Stimulated activated CD4-positive, alpha-beta T cell treated with anti-CD3 and anti-CD28 coated beads, Interleukin-2, amount 100 ng/mL, for 4 hours (primary cell): Measurements from ENCODE around the gene NUMBL.

Source experiments
- DNase-seq: peaks from one replicate; pipeline ENCODE4 v3.0.0-alpha.2; 2020; ENCODE audit warnings: low read depth

Gene NUMBL

DNA sequence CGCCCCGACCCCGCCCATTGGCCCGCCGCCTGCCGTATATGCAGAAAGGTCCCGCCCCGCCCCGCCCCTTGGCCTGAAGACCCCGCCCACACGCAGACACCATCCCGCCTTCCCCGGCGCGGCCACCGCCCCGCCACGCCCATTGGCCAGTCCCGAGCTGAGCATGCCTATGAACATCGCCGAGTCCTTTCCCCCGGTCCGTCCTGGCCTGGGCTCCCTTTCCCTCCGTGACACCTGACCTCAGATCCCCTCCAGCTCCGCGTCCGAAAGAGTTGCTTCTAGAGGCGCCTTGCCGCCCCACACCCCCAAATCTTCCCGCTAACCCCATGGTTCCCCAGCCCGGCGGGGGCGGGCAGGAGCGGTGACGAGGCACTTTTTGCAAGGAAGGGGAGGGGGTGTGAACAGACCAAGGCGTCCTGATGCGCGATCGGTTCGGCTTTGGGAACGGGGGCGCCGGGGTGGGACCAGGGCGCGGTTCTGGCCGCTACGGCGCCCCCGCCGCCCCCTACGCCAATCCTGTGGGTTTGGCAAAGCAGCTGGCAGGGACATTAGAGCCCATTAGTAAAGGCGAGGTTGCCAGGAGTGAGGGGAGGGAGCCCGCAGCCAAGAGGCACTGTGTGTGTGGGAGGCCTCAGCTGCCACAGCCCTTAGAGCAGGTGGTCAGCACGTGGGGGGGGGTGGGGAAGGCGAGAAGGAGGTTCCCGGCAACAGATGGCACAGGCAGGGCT, 406 bp upstream of the NUMBL start:
- peak; percentile 79 for DNase-seq

DNA sequence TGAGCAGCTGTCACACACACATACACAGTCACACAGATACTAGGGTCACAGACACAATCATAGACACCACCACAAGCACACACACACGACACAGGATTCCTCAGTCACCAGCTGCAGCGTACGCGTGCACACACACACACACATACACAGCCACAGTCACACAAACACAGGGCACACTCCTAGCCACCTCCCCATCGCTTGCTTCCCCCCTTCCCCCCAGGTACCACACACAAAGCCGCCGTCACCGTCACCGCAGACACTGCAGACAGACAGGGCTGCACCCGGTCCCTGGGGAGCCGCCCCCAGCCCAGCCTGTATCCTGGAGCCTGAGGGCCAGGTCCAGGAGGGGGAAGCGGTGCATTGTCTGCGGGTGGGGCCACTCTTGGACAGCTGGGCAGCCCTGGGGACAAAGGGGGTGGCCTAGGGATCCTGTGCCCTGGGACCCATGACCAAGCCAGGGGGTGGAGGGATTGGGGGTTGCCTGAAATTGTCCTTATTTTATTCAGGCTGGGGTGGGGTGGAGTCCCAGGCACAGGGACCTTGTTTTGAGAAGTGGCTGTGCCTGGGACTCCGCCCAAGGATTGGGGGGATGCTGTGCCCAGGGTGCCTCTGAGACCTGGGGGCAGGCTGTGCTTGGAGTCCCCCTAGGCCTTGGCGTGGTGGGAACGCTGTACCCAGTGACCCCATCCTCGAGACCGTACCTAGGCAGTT, 957 bp downstream of the NUMBL start:
- no peak for DNase-seq

DNA sequence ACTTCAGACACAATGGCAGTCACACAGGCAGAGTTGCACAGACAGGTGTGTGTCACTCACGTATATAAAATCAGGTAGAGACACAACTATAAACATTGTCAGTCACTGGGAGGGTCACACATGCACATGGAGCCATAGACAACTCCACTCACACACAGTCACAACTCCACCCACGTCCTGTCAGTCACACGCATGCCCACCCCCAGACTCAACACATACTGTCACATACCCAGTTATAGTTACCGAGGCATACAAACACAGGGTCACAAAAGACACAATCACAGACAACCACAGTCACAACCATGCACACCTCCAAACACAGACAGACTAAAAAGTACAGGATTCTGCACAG, 1.5 kb downstream of the NUMBL start:
- no peak for DNase-seq

DNA sequence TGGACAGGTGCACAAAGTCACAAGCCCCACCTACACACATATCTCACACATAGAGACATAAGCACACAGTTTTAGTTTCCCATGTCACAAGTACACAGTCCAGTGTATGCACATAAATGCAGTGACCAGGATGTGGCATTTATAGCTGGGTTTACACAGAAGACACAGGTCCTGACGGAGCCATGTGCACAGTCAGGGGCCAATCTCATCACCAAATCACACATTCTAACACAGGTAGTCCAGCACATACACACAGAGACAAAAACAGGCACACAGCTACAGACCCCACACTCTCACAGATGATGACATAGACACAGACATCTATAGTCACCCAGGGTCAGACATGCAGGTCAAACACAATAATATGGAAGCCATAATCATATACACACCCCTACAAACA, 2.1 kb downstream of the NUMBL start:
- no peak for DNase-seq

DNA sequence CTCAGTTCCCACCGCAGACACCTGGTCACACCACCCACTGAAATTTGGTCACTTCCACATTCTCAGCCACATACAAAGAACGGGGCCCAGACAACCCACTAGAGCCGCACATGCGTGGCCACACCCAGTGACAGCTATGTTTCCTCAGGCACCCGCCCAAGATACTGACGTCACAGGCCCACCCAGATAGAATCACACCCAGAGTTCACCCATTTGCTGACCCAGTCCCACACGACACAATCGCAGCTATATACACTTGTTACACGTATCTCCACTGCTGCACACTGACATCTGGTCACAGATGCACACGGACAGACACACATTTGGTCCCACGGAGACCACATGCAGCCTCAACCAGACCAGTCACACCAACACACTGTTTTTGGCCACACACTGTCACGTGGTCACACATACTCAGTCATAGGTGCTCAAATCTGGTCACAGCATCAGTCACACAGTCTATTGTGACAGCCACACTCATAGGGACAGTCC, 2.9 kb downstream of the NUMBL start:
- DNase-seq, result no peak

DNA sequence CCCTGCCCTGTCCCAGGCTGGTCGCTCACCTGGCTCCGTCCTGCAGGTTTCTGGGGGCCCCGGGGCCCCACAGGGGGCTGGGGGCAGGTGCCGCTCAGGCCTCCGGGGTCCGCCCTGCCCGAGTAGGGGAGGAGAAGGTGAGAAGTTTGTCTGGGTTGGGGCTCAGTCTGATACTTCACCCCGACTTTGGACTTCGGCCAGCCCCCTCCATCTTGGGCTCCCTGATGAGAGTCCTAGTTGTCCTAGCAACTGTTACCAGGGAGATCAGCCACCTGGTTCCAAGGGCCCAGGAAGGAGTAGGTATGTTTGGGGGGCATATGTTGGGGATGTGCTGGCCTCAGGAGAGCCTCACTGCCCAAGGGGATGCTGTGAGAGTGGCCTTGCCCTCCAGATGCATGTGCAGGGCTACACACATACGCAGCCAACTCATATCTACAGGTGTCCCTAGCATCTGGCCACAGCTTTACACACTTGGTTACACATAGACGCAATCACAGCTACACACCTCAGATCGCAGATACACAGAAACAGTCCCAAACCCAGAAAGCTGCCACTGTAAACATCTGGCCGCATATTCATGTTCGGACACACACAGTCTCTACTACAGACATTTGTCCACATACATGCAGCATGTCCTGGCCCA, 3.4 kb downstream of the NUMBL start:
- no peak for DNase-seq

DNA sequence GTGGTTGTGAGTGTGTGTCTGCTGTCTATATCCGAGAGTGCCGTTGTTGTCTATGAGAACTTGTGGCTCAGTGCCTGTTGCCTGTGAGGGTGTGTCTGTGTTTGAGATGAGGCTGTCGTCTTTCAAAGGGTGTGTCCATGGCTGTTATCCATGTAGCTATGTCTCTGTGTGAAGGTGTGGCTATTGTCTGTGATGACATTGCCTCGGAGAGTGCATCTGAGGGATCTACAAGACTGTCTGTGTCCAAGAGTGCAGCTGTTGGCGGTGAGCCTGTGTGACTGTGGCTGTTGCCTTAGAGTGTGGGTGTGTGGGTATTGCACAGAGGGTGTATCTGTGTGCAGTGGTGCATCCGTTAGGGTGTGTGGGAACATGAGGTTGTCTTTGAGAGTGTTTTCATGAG, 4.9 kb downstream of the NUMBL start:
- DNase-seq, result no peak

DNA sequence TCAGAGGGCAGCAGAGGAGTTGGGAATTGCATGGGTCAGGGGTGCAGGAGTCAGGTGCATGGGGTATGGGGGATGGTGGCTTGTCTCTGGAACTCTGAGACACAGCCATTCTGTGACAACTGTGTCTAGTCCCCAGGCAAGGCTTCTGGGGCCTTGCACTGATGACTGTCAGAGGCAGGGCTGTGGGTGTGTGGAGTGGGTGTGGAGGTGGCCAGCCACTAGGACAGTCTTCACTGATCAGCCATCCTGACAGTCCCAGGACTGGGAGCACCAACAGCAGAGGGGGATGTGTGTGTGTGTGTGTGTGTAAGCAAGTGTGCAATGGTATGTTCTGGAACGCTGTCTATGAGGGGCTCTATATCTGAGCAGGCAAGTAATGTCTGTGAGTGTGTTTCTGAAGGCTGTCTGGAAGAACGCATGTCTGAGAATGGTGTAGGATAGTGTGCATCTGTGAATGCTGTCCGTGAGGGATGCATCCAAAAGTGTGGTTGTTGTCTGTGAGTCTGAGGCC, 5.4 kb downstream of the NUMBL start:
- DNase-seq, result no peak

DNA sequence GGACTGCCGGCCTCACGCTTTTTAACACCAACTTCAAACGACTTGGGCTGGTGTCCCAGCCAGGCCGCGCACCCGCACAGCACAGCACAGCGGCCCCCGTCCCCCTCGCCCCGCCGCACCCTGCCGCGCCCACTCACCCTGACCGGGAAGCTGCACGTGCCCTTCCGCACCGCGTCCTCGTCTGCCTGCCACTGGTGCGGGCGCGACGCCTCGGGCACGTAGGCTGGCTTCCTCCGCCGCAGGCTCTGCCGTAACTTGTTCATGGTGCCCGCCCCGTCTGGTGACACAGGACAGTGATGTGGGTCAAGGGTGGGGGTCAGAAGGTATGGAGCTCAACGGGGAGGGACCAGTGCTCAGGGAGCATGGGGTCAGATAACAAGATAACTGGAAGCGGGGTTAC, 6.2 kb downstream of the NUMBL start:
- DNase-seq, result no peak

DNA sequence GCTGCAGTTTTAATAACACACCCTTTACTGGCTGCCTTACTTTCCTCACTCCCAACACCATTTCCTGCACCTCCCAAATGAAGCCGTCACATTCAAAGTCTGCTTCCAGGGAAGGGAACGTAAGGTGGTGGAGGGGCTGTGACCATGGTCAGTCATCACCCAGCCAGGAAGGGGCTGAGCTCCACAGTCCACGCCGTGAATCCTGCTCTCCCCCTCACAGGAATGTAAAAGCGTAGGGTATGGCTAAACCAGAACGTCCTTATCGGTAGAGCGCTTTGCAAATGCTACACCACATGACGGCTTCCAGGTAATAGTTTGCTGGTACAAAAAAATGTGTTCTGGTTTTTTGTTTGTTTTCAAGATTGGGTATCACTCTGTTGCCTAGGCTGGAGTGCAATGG, 7.0 kb downstream of the NUMBL start:
- no peak for DNase-seq

DNA sequence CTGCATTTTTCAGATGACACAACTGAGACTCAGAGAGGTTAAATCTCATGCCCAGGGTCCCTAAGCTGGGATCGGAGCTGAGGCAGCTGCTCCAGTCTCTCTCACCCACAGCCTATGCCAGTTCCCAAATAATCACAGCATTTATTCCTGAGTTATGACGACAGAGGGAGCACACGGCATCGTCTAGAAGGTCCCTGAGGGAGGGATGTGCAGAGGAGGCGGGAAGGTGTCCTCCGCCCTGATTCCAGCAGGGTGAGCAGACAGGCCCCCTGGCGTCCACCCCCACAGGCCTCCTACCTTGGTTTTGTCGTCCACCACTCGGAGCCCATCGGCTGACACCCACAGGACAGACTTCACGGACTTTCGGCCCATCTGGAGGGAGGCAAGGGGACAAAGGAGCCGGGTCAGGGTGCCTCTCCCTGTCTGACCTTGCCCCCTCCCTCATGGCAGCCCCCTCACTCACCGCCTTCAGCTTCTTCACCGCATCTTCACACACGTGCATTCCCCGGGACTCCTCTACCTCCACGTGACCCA, 8.0 kb downstream of the NUMBL start:
- no peak for DNase-seq

DNA sequence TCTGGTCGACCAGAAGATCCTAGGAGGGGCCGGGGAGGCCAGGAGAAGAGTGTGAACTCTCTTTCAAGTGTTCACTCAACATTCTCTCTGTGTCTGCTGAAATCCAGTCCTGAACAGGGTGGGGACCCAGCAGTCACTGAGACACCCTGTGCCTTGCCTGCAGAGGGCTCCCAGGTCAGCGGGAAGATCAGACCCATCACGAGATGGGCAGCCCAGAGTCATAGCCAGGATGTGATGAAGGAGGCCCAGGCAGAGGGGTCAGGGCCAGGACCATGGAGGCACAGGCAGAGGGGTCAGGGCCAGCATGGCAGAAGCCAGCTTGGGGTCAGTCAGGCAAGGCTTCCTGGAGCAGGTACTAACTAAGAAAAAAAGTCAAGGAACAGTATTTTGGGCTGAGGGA, 9.4 kb downstream of the NUMBL start:
- DNase-seq, result no peak

DNA sequence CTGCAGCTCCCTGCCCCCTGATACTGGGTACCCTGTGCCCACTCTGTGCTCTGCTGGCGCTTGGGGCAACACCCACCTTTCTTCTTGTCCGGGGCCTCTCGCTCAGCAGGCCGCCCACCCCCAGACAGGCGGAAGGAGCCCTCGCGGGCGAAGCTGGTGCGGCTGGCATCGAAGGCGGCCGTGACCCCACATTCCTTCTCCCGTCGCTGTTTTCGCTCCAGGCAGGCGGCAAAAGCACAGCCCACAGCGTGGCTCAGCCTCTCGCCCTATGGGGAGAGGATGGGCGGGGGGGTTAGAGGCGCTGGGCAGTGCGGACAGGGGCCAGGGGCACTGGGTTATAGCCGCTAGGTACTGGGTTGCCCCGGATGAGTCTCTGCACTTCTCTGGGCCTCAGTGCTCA, 13.3 kb downstream of the NUMBL start:
- DNase-seq, result no peak

DNA sequence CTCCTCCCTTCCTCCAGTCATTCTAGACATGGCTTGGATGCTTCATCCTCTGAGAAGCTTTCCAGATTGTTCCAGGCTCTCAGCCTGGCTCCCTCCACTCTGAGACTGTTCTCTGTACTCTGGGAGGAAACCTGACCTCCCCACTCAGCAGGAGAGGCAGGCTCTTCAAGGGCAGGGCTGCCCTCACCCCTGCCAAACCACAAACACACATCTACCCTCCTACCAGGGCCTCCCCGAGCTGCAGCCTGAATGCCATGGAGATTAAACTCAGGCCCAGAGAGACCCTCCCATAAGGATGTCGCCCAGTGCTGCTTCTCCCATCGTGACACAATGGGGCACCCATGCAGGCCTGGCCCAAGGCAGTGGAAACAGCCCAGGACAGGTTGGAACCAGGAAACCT, 16.2 kb downstream of the NUMBL start:
- DNase-seq, result no peak

DNA sequence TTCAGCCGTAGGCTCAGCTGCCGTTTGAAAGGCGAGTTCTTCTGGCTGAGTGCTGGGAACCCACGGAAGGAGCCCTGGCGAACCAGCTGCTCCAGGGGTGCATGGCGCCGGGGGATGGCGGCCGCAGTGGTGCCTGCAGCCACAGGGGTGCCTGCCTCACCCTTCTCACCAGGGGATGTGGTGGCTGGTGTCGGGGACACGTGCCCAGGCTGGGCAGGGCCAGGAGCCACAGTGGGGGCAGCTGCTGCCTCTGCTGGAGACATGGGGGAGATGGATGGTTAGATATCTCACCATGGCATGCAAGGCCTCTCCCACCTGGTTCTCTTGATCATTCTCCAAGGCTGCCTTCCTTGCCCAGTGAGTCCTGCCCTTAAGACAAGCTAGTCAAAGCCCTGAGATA, 17.1 kb downstream of the NUMBL start:
- DNase-seq, result no peak

DNA sequence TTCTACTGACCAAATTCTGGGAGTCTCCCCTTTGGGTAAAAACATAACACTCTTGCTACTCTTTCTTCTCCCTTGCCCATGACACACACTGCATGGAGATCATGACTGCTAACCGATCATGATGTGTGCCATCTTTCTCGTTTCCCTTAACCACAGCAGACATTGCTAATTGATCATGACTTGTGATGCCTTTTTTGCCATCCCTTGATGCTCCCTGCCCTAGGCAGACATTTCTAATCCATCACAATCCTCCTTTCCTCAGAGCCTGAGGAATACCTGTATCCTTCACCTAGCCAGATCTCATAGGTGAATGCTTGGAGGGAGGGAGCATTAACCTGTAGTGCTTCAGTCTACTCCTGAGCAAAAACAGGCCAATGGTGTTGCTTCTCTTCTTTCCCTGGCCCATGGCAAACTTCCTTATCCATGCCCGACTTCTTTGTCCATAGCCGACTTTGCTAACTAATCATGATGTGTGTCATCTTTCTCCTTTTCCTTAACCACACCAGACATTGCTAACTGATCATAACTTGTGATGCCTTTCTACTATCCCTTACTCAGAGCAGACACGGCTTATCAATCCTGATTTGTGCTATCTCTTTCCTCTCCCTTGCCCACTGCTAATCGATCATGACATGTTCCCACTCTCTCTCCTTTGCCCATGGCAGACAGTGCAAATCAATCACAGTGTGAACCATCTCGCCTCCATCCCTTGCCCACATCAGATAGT, 17.7 kb downstream of the NUMBL start:
- no peak for DNase-seq

DNA sequence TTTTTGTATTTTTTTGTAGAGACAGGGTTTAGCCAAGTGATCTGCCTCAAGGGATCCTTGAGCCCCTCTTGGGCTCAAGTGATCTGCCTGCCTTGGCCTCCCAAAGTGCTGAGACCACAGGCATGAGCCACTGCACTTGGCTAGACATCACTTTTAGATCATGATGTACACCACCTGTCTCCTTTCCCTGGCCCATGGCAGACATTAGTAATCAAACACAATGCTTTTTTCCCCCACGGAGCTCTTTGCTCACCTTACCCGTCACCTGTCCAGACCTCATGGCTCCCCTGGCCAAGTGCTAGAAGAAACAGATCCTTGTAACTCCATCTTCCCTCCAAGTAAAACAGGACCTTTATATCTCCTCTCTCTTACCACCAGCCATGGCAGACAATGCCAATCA, 18.4 kb downstream of the NUMBL start:
- DNase-seq, result no peak

DNA sequence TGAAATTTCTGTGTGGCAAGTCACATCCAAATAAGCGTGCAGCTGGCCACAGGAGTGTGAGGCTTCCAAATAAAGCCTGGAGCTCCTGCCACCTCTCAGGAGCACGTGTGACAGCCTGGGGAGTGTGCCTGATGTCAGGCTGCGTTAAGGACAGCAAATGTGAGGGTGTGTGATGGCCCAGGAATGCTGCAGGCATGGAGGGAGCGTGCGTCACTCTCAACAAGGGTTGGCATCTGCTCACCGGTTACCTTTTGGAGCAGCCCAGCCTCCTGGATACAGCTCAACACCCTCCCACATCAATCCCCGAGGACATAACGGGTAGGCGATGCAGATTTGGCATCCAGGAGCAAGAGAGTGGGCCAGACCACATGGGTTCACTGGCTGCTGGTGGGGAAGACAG, 19.0 kb downstream of the NUMBL start:
- no peak for DNase-seq

DNA sequence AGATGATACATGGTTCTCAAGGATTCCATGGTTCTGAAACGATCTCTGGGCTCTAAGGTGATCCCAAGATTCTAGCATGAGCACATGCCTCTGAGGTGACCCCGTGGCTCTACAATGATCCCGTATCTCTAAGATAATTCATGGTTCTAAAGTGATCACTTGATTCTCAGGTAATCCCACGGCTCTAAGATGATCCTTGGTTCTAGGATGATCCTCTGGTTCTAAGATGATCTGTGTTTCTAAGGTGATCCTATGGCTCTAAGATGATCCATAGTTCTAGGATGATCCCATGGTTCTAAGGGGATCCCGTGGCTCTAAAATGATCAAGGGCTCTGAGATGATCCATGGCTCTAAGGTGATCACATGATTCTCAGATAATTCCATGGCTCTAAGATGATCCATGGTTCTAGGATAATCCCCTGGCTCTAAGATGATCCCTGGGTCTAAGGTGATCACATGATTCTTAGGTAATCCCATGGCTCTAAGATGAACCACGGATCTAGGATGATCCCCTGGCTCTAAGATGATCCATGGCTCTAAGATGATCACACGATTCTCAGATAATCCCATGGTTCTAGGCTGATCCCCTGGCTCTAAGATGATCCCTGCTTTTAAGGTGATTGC, 21.3 kb downstream of the NUMBL start:
- DNase-seq, result no peak

DNA sequence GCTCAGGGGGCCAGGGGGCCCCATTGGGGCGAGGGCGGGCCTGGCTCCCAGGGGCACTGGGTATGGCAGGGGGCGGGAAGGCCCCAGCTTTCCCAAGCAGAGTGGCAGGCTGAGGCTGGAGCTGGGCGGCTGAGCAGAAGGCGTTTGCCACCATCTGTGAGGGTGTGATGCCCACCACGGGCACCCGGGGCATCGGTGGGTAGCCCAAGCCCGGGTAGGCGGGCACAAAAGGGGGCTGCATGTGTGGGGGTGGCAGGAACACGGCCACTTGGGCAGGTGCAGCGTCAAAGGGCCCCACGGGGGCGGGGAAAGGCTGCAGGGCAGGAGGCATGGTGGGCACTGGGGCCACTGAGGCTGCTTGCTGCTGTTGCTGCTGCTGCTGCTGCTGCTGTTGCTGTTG, 22.8 kb downstream of the NUMBL start:
- no peak for DNase-seq

DNA sequence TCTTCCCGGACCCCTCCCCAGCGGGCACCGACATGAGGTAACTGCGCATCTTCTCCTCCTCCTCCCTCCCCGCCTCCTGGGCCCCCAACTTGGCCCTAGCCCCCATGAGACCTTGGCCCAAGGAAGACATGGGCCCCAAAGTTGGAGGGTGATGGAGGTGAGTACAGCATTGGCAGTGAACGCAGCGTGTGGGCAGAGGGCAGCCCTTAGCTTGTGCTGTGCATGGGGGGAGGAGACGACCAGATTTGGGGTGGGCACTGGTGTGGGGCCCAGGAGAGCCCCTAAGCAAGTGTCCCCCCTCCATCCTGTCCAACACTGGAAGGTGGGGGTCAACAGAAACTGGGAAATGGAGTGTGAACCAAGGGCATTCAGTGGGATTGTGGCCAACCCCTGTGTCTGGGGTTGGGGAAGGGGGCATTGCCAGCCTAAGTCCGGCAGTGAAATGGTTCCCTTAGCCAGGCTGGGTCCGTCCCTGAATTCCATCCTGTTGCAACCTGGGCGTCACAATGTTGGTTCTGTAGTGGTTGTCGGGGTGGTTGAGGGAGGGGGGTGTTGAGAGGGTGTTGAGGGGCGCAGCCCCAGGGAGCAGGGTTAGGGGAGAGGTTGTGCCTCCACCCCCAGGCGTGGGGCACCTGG, 23.5 kb downstream of the NUMBL start:
- no peak for DNase-seq
